Stimulated activated CD4-positive, alpha-beta T cell treated with anti-CD3 and anti-CD28 coated beads, Interleukin-4, amount 100 ng/mL, for 4 hours (primary cell): ENCODE results near the gene TMEM203.
A peak's percentile ranks its signal among the peaks of the same experiment; 100 is the strongest.

Source experiments
- DNase-seq, 2 experiments: peaks; one replicate each; pipeline ENCODE4 v3.0.0-alpha.2; 2020

The TMEM203 gene

GRCh38 chr9:137176302-137177182, 28.9 kb downstream of the TMEM203 start:
- DNase-seq = peak; percentile 4 to 30

GRCh38 chr9:137175345-137175961, 30.0 kb downstream of the TMEM203 start:
- DNase-seq = no peak

DNA sequence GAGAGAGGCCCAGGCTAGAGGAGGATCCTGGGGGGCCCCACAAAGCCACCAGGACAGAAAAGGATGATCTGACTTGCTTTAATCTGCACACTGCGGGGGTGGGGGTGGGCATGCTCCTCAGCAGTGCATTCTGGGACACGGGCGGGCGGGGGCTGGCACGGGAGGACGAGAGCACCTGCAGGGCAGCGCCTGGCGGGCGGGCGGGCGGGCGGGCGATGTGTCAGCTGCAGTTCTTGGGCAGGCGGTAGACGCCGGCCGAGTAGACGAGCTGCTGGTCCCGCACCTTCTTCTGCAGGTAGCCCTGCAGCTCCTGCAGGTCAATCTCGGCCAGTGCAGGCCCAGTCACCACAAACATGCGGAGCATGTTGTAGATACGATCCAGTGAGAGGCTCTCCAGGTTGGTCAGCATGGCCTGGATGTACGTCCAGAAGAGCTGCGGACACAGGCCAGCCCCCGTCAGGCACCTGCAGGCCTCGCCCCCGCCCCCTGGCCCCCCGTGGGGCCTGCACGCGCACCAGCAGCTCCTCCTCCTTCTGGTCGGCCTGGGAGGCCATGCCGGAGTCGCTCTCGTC, 30.6 kb downstream of the TMEM203 start:
- peak; percentile 31 to 32 for DNase-seq

DNA sequence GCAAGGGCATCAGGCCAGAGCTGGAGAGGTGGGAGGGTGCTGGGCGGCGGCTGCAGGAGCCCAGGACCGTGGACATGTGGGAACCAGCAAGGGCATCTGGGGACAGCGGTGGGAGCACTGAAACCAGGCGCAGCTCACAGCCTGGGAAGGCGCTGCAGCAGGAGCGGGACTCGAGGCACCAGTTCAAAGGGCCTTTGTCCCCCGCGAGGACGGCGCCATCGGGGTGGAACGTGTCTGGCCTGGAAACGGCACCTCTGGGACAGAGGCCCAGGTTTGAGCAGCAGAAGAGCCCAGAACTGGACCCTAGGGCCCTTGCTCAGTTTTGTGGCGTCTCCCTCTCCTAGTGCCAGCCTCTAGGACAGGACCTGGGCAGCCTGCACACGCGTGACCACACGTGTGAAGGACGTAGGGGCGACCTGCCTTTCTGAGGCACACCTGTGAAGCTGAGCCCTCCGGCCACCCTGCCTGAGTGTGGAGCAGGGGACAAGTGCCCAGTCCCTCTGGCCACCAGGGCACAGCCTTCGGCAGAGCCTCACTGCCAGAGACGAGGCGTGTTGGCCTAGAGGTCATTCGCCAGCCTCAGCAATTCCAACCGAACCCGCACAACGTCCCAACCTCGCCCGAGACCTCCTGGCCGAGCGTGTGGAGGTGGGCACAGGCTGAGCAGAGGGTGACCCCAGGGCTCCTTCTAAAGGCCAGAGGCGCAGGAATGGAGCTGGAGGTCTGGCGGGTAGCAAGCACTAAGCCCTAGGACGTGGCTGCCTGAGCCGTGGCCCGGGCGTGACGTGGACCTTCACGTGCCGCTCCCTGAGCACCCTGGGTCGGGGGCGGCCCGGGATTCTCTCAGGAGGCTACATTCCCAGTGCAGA, 31.4 kb downstream of the TMEM203 start:
- DNase-seq = no peak

GRCh38 chr9:137172901-137173795, 32.3 kb downstream of the TMEM203 start:
- no peak for DNase-seq

DNA sequence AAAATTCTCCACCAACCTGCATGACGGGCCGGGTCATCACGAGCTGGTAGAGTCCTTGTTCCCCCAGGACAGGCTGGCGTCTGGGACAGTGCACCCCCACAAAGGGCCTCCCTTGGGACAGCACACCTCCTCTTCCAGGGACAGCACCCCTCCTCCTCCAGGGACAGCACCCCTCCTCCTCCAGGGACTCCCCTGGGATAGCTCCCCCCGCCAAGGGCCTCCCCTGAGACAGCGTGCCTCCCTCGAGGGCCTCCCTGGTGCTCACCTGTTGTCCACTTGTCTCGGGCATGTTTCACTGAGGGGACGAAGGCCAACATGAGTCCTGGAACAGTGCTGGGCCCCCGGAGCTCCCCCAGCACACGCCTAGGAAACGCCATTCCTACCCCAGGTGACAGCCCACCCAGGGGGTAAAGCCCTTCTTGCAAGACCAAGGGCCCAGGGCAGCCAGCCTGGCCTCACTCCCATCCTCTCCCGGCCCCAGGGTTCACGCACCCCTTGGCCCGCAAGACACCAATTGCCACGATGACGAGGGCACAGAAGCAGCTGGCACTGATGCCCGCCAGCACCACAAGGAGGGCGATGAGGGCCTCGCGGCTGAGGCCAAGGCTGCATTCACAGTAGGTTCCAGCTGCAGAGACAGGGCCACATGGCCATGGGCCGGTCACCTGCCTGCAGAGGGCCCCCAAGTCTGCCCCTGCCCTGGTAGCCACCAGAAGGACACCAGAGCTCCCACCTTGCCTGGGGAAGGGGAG, 34.1 kb downstream of the TMEM203 start:
- no peak for DNase-seq

- no peak for DNase-seq
These were observed 34.8 kb downstream of the TMEM203 start for GRCh38 chr9:137170486-137171148.

- no peak for DNase-seq
These were observed 35.5 kb downstream of the TMEM203 start, which contains the start of gene LRRC26 for GRCh38 chr9:137169896-137170358. LRRC26 (minus strand) TSS chr9:137170051; CDS start chr9:137169943, 108 bp downstream.

DNA sequence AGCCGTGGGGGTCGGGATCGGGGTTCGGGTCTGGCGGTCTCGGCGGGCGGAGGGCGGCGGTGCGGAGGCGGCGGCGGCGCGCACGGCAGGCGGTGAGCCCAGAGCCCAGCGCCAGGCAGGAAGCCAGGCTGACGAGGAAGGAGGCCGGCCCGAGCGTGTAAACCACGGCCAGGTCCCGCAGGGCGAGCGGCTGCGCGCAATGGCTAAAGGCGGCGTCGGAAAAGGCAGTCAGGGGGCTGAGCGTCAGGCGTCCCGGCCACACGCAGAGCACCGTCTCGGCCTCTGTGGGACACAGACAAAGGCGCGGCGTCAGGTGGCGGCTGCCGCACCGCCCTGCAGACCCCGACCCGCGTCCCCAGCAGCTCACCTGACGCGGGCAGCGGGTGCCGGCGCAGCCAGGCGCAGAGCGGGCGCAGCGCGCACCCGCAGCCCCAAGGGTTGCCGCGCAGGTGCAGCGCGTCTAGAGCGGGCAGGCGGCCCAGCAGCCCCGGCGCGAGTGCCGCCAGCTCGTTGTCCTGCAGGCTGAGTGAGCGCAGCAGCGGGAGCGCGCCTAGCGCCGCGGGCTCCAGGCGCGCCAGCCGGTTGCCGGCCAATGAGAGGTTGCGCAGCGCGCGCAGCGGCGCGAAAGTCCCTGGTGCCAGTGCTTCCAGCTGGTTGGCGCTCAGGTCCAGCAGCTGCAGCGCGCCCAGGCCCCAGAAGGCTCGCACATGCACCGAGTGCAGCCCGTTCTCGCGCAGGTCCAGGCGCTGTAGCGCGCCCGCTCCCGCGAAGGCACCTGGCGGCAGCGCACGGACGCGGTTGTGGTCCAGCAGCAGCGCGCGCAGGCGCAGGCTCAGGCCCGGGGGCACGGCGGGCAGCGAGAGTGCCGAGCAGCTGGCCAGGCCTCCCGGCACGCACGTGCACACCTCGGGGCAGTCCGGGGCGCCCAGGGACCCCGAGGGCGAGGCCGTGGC, 36.3 kb downstream of the TMEM203 start:
- DNase-seq = no peak

GRCh38 chr9:137168573-137168903, 36.9 kb downstream of the TMEM203 start:
- no peak for DNase-seq

GRCh38 chr9:137167747-137168572, 37.5 kb downstream of the TMEM203 start:
- DNase-seq = no peak

DNA sequence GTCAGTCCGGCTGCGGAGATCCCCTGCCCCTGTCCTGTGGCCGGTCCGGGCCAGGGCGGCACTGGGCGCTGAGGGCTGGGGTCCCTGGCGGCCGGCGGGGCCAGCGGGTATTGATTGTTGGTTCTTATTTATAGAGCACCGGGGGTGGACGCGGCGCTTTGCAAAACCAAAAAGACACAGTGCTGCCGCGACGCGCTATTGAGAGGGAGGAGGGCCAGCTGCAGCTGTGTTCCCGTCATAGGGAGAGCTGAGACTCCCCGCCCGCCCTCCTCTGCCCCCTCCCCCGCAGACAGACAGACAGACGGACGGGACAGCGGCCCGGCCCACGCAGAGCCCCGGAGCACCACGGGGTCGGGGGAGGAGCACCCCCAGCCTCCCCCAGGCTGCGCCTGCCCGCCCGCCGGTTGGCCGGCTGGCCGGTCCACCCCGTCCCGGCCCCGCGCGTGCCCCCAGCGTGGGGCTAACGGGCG, 38.1 kb downstream of the TMEM203 start:
- no peak for DNase-seq

- no peak for DNase-seq
These were observed 38.8 kb downstream of the TMEM203 start for GRCh38 chr9:137166380-137167229.

DNA sequence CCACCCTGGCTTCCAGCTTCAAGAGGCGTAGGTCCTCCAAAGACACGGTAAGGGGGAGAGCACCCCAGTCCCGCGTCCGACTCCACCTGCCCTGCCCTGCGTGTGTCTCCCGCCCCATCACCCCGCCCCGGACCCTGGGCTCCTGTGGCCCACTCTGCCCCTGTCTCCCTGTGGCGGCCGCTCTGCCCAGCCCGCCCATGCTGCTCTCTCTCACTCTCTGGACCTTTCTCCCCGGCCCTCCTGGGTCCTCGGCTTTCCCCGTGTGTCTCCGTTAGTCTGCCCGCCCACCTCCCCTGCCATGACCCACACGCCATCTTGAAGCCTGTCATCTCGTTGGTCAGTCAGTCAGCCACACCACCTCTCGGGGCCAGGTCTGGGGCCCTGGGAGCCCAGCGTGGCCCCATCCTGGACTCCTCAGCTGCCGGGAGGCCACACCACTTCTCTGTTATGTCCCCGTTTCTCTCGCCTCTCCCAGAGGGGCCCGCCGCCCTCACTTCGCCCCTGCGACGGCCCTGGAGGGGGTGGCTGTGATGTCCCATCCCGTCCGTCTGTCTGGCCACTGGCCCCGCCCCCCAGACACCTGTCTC, 40.1 kb downstream of the TMEM203 start:
- no peak for DNase-seq

DNA sequence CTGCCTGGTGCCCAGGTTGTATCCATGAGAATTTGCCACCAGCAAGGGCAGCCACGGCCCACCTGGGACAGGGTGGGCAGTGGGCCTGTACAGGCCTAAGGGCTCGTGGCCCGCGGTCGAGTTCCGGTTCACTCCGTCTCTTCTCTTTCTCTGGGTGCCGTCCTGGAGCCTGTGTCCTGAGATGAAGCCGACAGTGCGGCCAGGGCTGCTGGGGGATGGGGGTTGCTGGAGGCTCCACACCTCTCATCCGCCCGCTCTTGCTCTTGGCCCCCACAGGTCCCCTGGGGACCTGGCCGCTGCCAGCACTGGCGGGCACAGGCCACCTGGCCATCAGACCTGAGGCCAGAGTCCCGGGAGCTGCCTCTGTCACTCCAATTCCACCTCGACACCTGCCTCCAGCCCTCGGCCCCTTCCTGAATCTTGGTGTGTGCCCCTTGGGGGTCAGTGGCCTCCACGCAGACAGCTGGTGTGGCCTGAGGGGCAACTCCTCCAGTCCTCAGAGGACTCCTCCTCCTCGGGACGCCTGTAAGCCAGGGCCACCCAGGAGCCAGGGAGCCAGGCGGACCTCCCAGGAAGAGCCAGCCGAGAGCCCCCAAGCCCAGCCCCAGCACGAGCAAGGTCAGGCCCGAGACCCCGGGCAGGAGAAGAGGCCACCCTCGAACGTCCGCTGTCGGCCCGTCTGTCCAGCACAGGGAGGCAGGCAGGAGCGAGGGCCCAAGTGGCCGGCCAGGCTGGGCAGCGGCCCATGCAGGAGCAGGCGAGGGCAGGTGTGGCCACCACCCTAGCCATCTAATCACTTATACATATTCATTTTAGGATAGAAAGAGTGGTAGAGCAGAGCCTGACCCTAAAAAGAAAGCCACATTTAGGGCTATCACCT, 40.8 kb downstream of the TMEM203 start:
- DNase-seq = no peak

- DNase-seq = no peak
These were observed 41.6 kb downstream of the TMEM203 start for GRCh38 chr9:137163805-137164204.
